AG20443 (cell line): ENCODE measurements around the gene ETS1.

Experiments
- DNase-seq: peaks from one replicate; pipeline ENCODE4 v3.0.0; 2012; ENCODE audit warnings: low spot score, mixed read lengths

ETS1 gene

GRCh38 chr11:128567130-128567529, 20.2 kb downstream of the ETS1 start:
- DNase-seq = no peak

- no peak for DNase-seq
Measured at GRCh38 chr11:128565881-128566280, 21.5 kb downstream of the ETS1 start.

- no peak for DNase-seq
Measured at GRCh38 chr11:128564642-128565245, 22.6 kb downstream of the ETS1 start.

GRCh38 chr11:128563942-128564641, 23.3 kb downstream of the ETS1 start:
- DNase-seq = no peak

- no peak for DNase-seq
Measured at GRCh38 chr11:128563308-128563707, 24.1 kb downstream of the ETS1 start.

GRCh38 chr11:128559496-128560103, 27.8 kb downstream of the ETS1 start:
- DNase-seq = no peak

- peak; percentile 48 for DNase-seq
Measured at GRCh38 chr11:128555606-128556005, 31.8 kb downstream of the ETS1 start.

GRCh38 chr11:128553662-128554362, 33.5 kb downstream of the ETS1 start:
- DNase-seq = no peak

GRCh38 chr11:128552783-128553661, 34.3 kb downstream of the ETS1 start:
- DNase-seq = peak; percentile 22

GRCh38 chr11:128551611-128552335, 35.6 kb downstream of the ETS1 start:
- DNase-seq = no peak

GRCh38 chr11:128551058-128551457, 36.3 kb downstream of the ETS1 start:
- DNase-seq = no peak

- no peak for DNase-seq
Measured at GRCh38 chr11:128550261-128550821, 37.0 kb downstream of the ETS1 start.

GRCh38 chr11:128549256-128549944, 38.0 kb downstream of the ETS1 start:
- DNase-seq = no peak

- DNase-seq = peak; percentile 80
Measured at GRCh38 chr11:128548649-128549255, 38.6 kb downstream of the ETS1 start.

GRCh38 chr11:128547946-128548648, 39.3 kb downstream of the ETS1 start:
- DNase-seq = no peak

- DNase-seq = no peak
Measured at GRCh38 chr11:128546916-128547315, 40.4 kb downstream of the ETS1 start.

- DNase-seq = peak; percentile 48
Measured at GRCh38 chr11:128544471-128545051, 42.8 kb downstream of the ETS1 start.

- no peak for DNase-seq
Measured at GRCh38 chr11:128540469-128540868, 46.9 kb downstream of the ETS1 start.

GRCh38 chr11:128536506-128536905, 50.9 kb downstream of the ETS1 start:
- no peak for DNase-seq
